ENCODE measurements around the gene DDX21. TPM values are rescaled to one million over a fixed set of nuclear protein-coding genes. Genes with fewer than 3 reads are reported as not detected.
A peak's percentile ranks its signal among the peaks of the same experiment; 100 is the strongest.
"Not testable (repeated sequence)": the region's sequence is repeated elsewhere in the genome, so short reads cannot be mapped to it uniquely, and the experiment has no call there.

DDX21 gene
- polyA plus RNA-seq (2012; ENCODE audit: missing spikeins), result 64.4 TPM

- TF ChIP-seq POLR2A (IDR thresholded peaks at IDR 0.05; ENCODE audit: low read depth, low read length) (peak; percentile 94), POLR2AphosphoS5 (IDR thresholded peaks at IDR 0.05; ENCODE audit: low read depth, low read length) (peak; percentile 96), TAF1 (IDR thresholded peaks at IDR 0.05; ENCODE audit: borderline replicate concordance, low read depth, low read length) (peak; percentile 78)
- FAIRE-seq, result peak; percentile 87
- peak; percentile 87 for DNase-seq (ENCODE audit: insufficient read length)
Observed at GRCh38 chr10:68955832-68956532, at the start of gene DDX21. TSS of gene DDX21 (plus strand) at chr10:68956170. CDS start at chr10:68956226, 56 bp downstream.

- TF ChIP-seq POLR2A (IDR thresholded peaks at IDR 0.05; ENCODE audit: low read depth, low read length) (no peak), TAF1 (IDR thresholded peaks at IDR 0.05; ENCODE audit: borderline replicate concordance, low read depth, low read length) (no peak), POLR2AphosphoS5 (IDR thresholded peaks at IDR 0.05; ENCODE audit: low read depth, low read length) (no peak)
- DNase-seq (ENCODE audit: insufficient read length), result no peak
- no peak for FAIRE-seq
Observed at GRCh38 chr10:68924593-68924992, 31.4 kb upstream of the DDX21 start.

- FAIRE-seq, result no peak
- no peak for TF ChIP-seq TAF1 (IDR thresholded peaks at IDR 0.05; ENCODE audit: borderline replicate concordance, low read depth, low read length)
- no peak for DNase-seq (ENCODE audit: insufficient read length)
Observed at GRCh38 chr10:68925489-68925888, 30.5 kb upstream of the DDX21 start.

GRCh38 chr10:68929157-68929556 lies 26.8 kb upstream of the DDX21 start:
- not testable (repeated sequence) for DNase-seq (ENCODE audit: insufficient read length); FAIRE-seq

- not testable (repeated sequence) for FAIRE-seq
Observed at GRCh38 chr10:68929888-68930287, 26.1 kb upstream of the DDX21 start.

GRCh38 chr10:68932860-68933259 lies 23.1 kb upstream of the DDX21 start:
- not testable (repeated sequence) for DNase-seq (ENCODE audit: insufficient read length); FAIRE-seq

More at GRCh38 chr10:68929888-68930287, 26.1 kb upstream of the DDX21 start:
- not testable (repeated sequence) for DNase-seq (ENCODE audit: insufficient read length)

- FAIRE-seq, result no peak
- TF ChIP-seq TAF1 (IDR thresholded peaks at IDR 0.05; ENCODE audit: borderline replicate concordance, low read depth, low read length) (no peak), POLR2AphosphoS5 (IDR thresholded peaks at IDR 0.05; ENCODE audit: low read depth, low read length) (no peak)
- DNase-seq (ENCODE audit: insufficient read length), result no peak
Observed at GRCh38 chr10:68934994-68935393, 21.0 kb upstream of the DDX21 start.

- no peak for TF ChIP-seq TAF1 (IDR thresholded peaks at IDR 0.05; ENCODE audit: borderline replicate concordance, low read depth, low read length)
- TF ChIP-seq POLR2A (IDR thresholded peaks at IDR 0.05; ENCODE audit: low read depth, low read length), result no peak
- TF ChIP-seq POLR2AphosphoS5 (IDR thresholded peaks at IDR 0.05; ENCODE audit: low read depth, low read length), result no peak
- FAIRE-seq, result no peak
- DNase-seq (ENCODE audit: insufficient read length), result no peak
Observed at GRCh38 chr10:68938117-68938516, 17.9 kb upstream of the DDX21 start.

- FAIRE-seq, result no peak
- DNase-seq (ENCODE audit: insufficient read length), result no peak
- TF ChIP-seq TAF1 (IDR thresholded peaks at IDR 0.05; ENCODE audit: borderline replicate concordance, low read depth, low read length) (no peak), POLR2A (IDR thresholded peaks at IDR 0.05; ENCODE audit: low read depth, low read length) (no peak), POLR2AphosphoS5 (IDR thresholded peaks at IDR 0.05; ENCODE audit: low read depth, low read length) (no peak)
Observed at GRCh38 chr10:68938884-68939283, 17.1 kb upstream of the DDX21 start.

GRCh38 chr10:68940917-68941316 lies 15.1 kb upstream of the DDX21 start:
- DNase-seq (ENCODE audit: insufficient read length); FAIRE-seq: not testable (repeated sequence)

- FAIRE-seq, result no peak
- no peak for TF ChIP-seq POLR2AphosphoS5 (IDR thresholded peaks at IDR 0.05; ENCODE audit: low read depth, low read length)
- no peak for TF ChIP-seq POLR2A (IDR thresholded peaks at IDR 0.05; ENCODE audit: low read depth, low read length)
- TF ChIP-seq TAF1 (IDR thresholded peaks at IDR 0.05; ENCODE audit: borderline replicate concordance, low read depth, low read length), result no peak
- no peak for DNase-seq (ENCODE audit: insufficient read length)
Observed at GRCh38 chr10:68950598-68950997, 5.4 kb upstream of the DDX21 start.

- FAIRE-seq, result no peak
- no peak for TF ChIP-seq POLR2AphosphoS5 (IDR thresholded peaks at IDR 0.05; ENCODE audit: low read depth, low read length)
- no peak for DNase-seq (ENCODE audit: insufficient read length)
Observed at GRCh38 chr10:68954904-68955303, 1.1 kb upstream of the DDX21 start.

GRCh38 chr10:68955355-68955831 lies 577 bp upstream of the DDX21 start:
- TF ChIP-seq TAF1 (IDR thresholded peaks at IDR 0.05; ENCODE audit: borderline replicate concordance, low read depth, low read length) (no peak), POLR2A (IDR thresholded peaks at IDR 0.05; ENCODE audit: low read depth, low read length) (no peak), POLR2AphosphoS5 (IDR thresholded peaks at IDR 0.05; ENCODE audit: low read depth, low read length) (no peak)
- no peak for DNase-seq (ENCODE audit: insufficient read length)

More at GRCh38 chr10:68955355-68955831, 577 bp upstream of the DDX21 start:
- FAIRE-seq, result no peak
